NCI-H2107 (cell line): ENCODE measurements around the gene ALDH1A3.

Source experiments
- DNase-seq: peaks from one replicate; lab custom pipeline; 2025; lab: John Stamatoyannopoulos, UW

Gene ALDH1A3

GRCh38 chr15:100859970-100860828, 19.4 kb upstream of the ALDH1A3 start:
- no peak for DNase-seq

- no peak for DNase-seq
These were observed 18.7 kb upstream of the ALDH1A3 start for GRCh38 chr15:100860829-100861510.

GRCh38 chr15:100861511-100861991, 18.1 kb upstream of the ALDH1A3 start:
- no peak for DNase-seq

GRCh38 chr15:100862162-100862561, 17.5 kb upstream of the ALDH1A3 start:
- no peak for DNase-seq

GRCh38 chr15:100863075-100863795, 16.4 kb upstream of the ALDH1A3 start:
- no peak for DNase-seq

- no peak for DNase-seq
These were observed 15.8 kb upstream of the ALDH1A3 start for GRCh38 chr15:100863796-100864267.

GRCh38 chr15:100866386-100867330, 13.0 kb upstream of the ALDH1A3 start:
- no peak for DNase-seq

- no peak for DNase-seq
These were observed 12.2 kb upstream of the ALDH1A3 start for GRCh38 chr15:100867433-100867832.

- DNase-seq = no peak
These were observed 10.3 kb upstream of the ALDH1A3 start for GRCh38 chr15:100869151-100869999.

- peak; percentile 22 for DNase-seq
These were observed 6.5 kb upstream of the ALDH1A3 start for GRCh38 chr15:100873029-100873677.

GRCh38 chr15:100875495-100875894, 4.1 kb upstream of the ALDH1A3 start:
- no peak for DNase-seq

GRCh38 chr15:100875976-100876375, 3.7 kb upstream of the ALDH1A3 start:
- no peak for DNase-seq

- no peak for DNase-seq
These were observed 2.1 kb upstream of the ALDH1A3 start for GRCh38 chr15:100877551-100877950.

GRCh38 chr15:100878130-100878529, 1.5 kb upstream of the ALDH1A3 start:
- DNase-seq = no peak

- no peak for DNase-seq
These were observed 983 bp upstream of the ALDH1A3 start for GRCh38 chr15:100878648-100879047.

GRCh38 chr15:100879061-100879463, 569 bp upstream of the ALDH1A3 start:
- DNase-seq = no peak

- DNase-seq = no peak
These were observed 687 bp downstream of the ALDH1A3 start for GRCh38 chr15:100880139-100880896.

- no peak for DNase-seq
These were observed 1.2 kb downstream of the ALDH1A3 start for GRCh38 chr15:100880897-100881242.
